PFSK-1 (cell line): Measurements from ENCODE around the gene CNOT4.

Source experiments
- FOXP2 ChIP-seq: optimal IDR thresholded peaks from 2 replicates; pipeline ENCODE3; 2011; ENCODE audit warnings: borderline replicate concordance, control low read depth, inconsistent platforms; ENCODE audit not compliant: insufficient read depth; ENCODE audit errors: extremely low read length, extremely low read depth
- POLR2AphosphoS5 ChIP-seq: IDR thresholded peaks from 2 replicates; pipeline ENCODE4 v1.6.1; 2012; ENCODE audit warnings: low read depth, mild to moderate bottlenecking, control low read depth, low read length, moderate library complexity
- REST ChIP-seq, 2 experiments: IDR thresholded peaks; 2 replicates each; pipeline versions ENCODE4 v1.6.1 to v1.8.0; 2011 to 2012; ENCODE audit warnings: low read depth in 2 of 2, low read length in 2 of 2, control low read depth in 1 of 2, inconsistent platforms in 1 of 2, mild to moderate bottlenecking in 1 of 2, moderate library complexity in 1 of 2; ENCODE audit not compliant: insufficient read depth in 1 of 2
- SIN3A ChIP-seq: IDR thresholded peaks from 2 replicates; pipeline ENCODE4 v1.6.1; 2012; ENCODE audit warnings: mild to moderate bottlenecking, low read length, moderate library complexity, borderline replicate concordance; ENCODE audit not compliant: insufficient read depth
- TAF1 ChIP-seq: IDR thresholded peaks from 2 replicates; pipeline ENCODE4 v1.6.1; 2012; ENCODE audit warnings: low read length, control low read depth, borderline replicate concordance; ENCODE audit not compliant: insufficient read depth

The CNOT4 gene

GRCh38 chr7:135441791-135442190 lies 68.1 kb downstream of the CNOT4 start:
- no peak for TF ChIP-seq TAF1
- TF ChIP-seq REST (IDR thresholded peaks at IDR 0.05; ENCODE audit: insufficient read depth in 1 of 2, low read depth in 2 of 2, low read length in 2 of 2) = peak; percentile 57 to 87; a peak in 3 of 4 replicates
- no peak for TF ChIP-seq POLR2AphosphoS5
- TF ChIP-seq FOXP2 = no peak
- no peak for TF ChIP-seq SIN3A

GRCh38 chr7:135434047-135434446 lies 75.9 kb downstream of the CNOT4 start:
- TF ChIP-seq SIN3A = no peak

GRCh38 chr7:135430626-135431025 lies 79.3 kb downstream of the CNOT4 start:
- TF ChIP-seq REST (IDR thresholded peaks at IDR 0.05; ENCODE audit: insufficient read depth in 1 of 2, low read depth in 2 of 2, low read length in 2 of 2) (no peak), TAF1 (no peak), POLR2AphosphoS5 (no peak), FOXP2 (no peak), SIN3A (no peak)

GRCh38 chr7:135428879-135429278 lies 81.0 kb downstream of the CNOT4 start:
- TF ChIP-seq SIN3A (no peak), POLR2AphosphoS5 (no peak), TAF1 (no peak), FOXP2 (no peak), REST (IDR thresholded peaks at IDR 0.05; ENCODE audit: insufficient read depth in 1 of 2, low read depth in 2 of 2, low read length in 2 of 2) (no peak)

DNA sequence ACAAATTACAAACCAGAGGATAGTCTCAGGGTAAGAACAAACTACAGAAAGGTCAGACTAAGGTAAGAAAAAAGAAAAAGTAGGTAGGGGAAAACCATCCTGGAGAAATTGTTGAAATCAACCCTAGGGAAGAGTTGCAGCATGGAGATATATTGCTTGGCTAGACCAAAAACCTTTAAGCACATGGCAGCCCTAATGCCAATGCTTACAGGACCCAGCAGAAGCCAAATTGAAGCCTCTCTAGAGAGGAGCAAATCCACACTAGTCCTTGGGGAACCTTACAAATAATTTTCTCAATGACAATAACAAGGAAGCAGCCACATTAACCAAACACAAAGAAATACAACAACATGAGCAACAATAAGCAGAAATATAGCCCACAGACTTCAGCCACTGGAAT lies 81.9 kb downstream of the CNOT4 start:
- TF ChIP-seq TAF1 (no peak), FOXP2 (no peak), REST (IDR thresholded peaks at IDR 0.05; ENCODE audit: insufficient read depth in 1 of 2, low read depth in 2 of 2, low read length in 2 of 2) (no peak), SIN3A (no peak), POLR2AphosphoS5 (no peak)
